Smooth muscle cell (in vitro differentiated cells): Measurements from ENCODE around the gene SPTAN1. TPM values are rescaled to one million over a fixed set of nuclear protein-coding genes. Genes with fewer than 3 reads are reported as not detected.

Experiments used
- DNase-seq: peaks from one replicate; lab custom pipeline; 2025; ENCODE audit not compliant: unreplicated experiment; lab: John Stamatoyannopoulos, UW
- H2AFZ ChIP-seq: fragments of 200-600 bp; sonication (generic); 2 replicates; pipeline ENCODE4 v1.6.0; 2016; ENCODE audit warnings: antibody characterized with exemption, low read depth, mild to moderate bottlenecking
- H3F3A ChIP-seq: fragments of 200-600 bp; sonication (generic); 2 replicates; pipeline ENCODE4 v1.6.0; 2017; ENCODE audit warnings: antibody characterized with exemption, low read depth
- H3K27ac ChIP-seq: fragments of 200-600 bp; sonication (generic); 2 replicates; pipeline ENCODE4 v1.5.1; 2016; ENCODE audit warnings: low read depth, mild to moderate bottlenecking
- H3K27me3 ChIP-seq: fragments of 200-600 bp; sonication (generic); 2 replicates; pipeline ENCODE4 v1.6.1; 2016; ENCODE audit warnings: low read depth, mild to moderate bottlenecking
- H3K36me3 ChIP-seq: fragments of 200-600 bp; sonication (generic); 2 replicates; pipeline ENCODE4 v1.5.1; 2016; ENCODE audit warnings: low read depth
- H3K4me1 ChIP-seq: fragments of 200-600 bp; sonication (generic); 2 replicates; pipeline ENCODE4 v1.5.1; 2016; ENCODE audit warnings: low read depth
- H3K4me2 ChIP-seq: fragments of 200-600 bp; sonication (generic); 2 replicates; pipeline ENCODE4 v1.6.0; 2016; ENCODE audit warnings: mild to moderate bottlenecking
- H3K4me3 ChIP-seq: fragments of 200-600 bp; sonication (generic); 2 replicates; pipeline ENCODE4 v1.5.1; 2016; ENCODE audit warnings: mild to moderate bottlenecking
- H3K79me2 ChIP-seq: fragments of 200-600 bp; sonication (generic); 2 replicates; pipeline ENCODE4 v1.6.0; 2016; ENCODE audit warnings: low read depth, mild to moderate bottlenecking
- H3K9ac ChIP-seq: fragments of 200-600 bp; sonication (generic); 2 replicates; pipeline ENCODE4 v1.6.0; 2016; ENCODE audit warnings: low read depth
- H3K9me3 ChIP-seq: fragments of 200-600 bp; sonication (generic); replicated peaks from 2 replicates; pipeline ENCODE4 v1.5.1; 2016; ENCODE audit warnings: low read depth
- H4K20me1 ChIP-seq: fragments of 200-600 bp; sonication (generic); 2 replicates; pipeline ENCODE4 v1.6.0; 2016; ENCODE audit warnings: low read depth
- WGBS: methylation state at CpG from one replicate; pipeline ENCODE4 v1.1.7; 2016; ENCODE audit warnings: low lambda C conversion rate; 5-methylcytosine and 5-hydroxymethylcytosine counted together
- polyA plus RNA-seq: library from polyadenylated mRNA; unstranded; fragments of >200 nt; fragmentation: Nextera tagmentation; extraction: Ambion mirVana; gene quantifications from 2 replicates; pipeline ENCODE4 v1.2.1, GENCODE V29; 2016
- total RNA-seq: library from RNA; depleted of rRNA; stranded (reverse); fragments of >200 nt; gene quantifications from 2 replicates; pipeline ENCODE4 v1.2.3, GENCODE V29; 2014
- TF ChIP-seq, protein P1 (sequence below): fragments of 200-600 bp; sonication (generic); IDR thresholded peaks from 2 replicates; pipeline ENCODE4 v1.5.1; 2017; ENCODE audit warnings: borderline replicate concordance, mild to moderate bottlenecking, antibody characterized with exemption; ENCODE audit not compliant: insufficient read depth, poor library complexity, severe bottlenecking

The SPTAN1 gene
- total and polyA plus RNA-seq, 2 experiments from 2014 or later, result 84.9 to 145 TPM

DNA sequence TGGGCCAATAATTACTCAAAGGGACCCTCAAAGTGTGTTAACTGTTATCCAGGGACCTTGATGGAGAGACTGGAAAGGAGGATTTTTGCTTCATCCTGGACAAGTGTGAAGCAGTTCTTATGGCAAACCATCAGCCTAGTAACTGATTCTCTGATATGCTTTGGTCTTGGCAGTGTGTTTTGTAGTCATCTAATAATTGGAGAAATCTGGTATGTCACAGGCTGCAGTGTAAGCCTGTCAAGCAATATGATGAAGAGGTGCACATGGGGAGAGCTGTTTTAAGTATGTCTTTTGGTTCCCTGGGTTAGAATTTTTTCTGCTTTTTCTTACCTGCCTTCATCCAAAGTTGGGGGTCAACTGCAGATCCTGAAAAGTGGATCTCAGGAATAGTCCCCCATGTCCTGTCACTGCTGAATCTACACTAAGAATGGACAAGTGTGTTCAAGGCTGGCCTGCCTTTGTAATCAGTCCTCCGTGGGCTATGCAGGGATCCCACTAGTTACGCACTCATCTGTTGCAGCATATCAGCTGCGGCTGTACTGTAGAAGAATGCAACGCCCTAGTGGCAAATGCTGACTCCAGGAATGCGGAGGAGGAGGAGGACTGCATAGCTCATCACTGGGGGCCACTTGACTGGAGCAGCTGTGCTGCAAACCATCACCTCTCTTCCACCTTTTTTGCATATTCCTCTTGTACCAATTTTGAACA is 1.9 kb downstream of the SPTAN1 start:
- TF ChIP-seq, protein P1, sequence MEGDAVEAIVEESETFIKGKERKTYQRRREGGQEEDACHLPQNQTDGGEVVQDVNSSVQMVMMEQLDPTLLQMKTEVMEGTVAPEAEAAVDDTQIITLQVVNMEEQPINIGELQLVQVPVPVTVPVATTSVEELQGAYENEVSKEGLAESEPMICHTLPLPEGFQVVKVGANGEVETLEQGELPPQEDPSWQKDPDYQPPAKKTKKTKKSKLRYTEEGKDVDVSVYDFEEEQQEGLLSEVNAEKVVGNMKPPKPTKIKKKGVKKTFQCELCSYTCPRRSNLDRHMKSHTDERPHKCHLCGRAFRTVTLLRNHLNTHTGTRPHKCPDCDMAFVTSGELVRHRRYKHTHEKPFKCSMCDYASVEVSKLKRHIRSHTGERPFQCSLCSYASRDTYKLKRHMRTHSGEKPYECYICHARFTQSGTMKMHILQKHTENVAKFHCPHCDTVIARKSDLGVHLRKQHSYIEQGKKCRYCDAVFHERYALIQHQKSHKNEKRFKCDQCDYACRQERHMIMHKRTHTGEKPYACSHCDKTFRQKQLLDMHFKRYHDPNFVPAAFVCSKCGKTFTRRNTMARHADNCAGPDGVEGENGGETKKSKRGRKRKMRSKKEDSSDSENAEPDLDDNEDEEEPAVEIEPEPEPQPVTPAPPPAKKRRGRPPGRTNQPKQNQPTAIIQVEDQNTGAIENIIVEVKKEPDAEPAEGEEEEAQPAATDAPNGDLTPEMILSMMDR, result no peak
- no peak overlapping the region for H2AFZ ChIP-seq
- H3K36me3 ChIP-seq, result no peaks in the 10 kb centered on the region
- H3K4me1 ChIP-seq, result peaks cover 52% of the 10 kb centered on the region
- peaks cover 29% of the 10 kb centered on the region for H3F3A ChIP-seq
- peak overlapping the region; percentile 81 for H3K27ac ChIP-seq
- no peak for DNase-seq
- H3K79me2 ChIP-seq, result peaks cover 55% of the 10 kb centered on the region
- peak overlapping the region; percentile 92 for H3K4me3 ChIP-seq
- H3K9me3 ChIP-seq, result no peaks in the 10 kb centered on the region
- H4K20me1 ChIP-seq, result peaks cover 63% of the 10 kb centered on the region
- peak overlapping the region; percentile 93 for H3K9ac ChIP-seq
- H3K27me3 ChIP-seq, result no peaks in the 10 kb centered on the region
- WGBS, result 3% methylated on average over 5 of the region's 5 CpGs
- peak overlapping the region; percentile 94 for H3K4me2 ChIP-seq

DNA sequence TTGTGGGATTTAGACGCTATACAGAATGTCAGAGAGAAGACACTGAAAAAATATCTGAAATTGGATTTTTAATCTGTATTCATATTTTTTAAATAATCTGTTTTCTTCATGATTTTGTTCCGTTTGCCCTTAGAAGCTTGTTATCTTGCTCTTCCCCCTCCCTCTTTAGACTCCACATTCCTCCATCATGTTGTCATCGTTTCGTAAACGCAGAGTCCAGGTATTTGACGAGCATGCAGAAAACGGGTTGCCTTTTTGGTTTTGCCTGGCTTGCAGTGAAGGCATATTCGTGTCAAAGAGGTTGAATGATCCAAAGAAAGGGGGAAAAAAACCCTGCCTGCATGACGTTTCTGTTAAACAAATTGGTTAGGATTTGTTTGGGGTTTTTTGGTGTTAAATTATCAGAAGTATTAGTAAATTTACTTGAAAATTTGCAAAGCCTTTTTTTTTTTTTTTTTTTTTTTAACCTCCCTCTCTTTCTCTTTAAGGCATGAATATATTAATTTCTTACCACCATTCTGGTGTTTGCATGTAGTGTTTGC is 2.9 kb downstream of the SPTAN1 start:
- Histone ChIP-seq H3K4me3 (peak overlapping the region; percentile 92), H3K4me2 (peak overlapping the region; percentile 94), H3K79me2 (peaks cover 60% of the 10 kb centered on the region), H3K4me1 (peaks cover 51% of the 10 kb centered on the region), H3K9me3 (no peaks in the 10 kb centered on the region), H3K27me3 (no peaks in the 10 kb centered on the region), H3K27ac (peak overlapping the region; percentile 81), H3F3A (peaks cover 19% of the 10 kb centered on the region), H3K9ac (peak overlapping the region; percentile 34), H2AFZ (no peak overlapping the region), H3K36me3 (no peaks in the 10 kb centered on the region), H4K20me1 (peaks cover 72% of the 10 kb centered on the region)
- TF ChIP-seq, protein P1, result no peak
- no peak for DNase-seq
- WGBS, result 10% methylated on average over 9 of the region's 9 CpGs

DNA sequence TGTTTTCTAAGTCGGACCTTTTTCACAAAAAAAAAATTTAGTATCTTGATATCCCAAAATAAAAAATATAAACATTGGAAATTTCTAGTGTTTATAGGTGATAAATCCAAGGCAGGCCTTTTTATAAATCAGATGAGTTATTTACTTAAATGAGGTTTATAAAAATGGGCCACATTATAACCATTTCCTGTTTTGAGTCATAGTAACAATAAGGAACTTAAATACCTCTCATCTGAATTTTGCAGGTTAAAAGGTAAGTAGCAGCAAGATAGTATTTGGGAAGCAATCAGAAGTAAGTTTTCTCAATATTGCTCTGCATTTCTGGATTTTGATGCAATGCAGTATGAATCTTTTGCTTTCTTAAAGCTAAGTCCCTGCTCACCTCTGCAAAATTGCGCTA is 3.9 kb downstream of the SPTAN1 start:
- Histone ChIP-seq H3K27ac (peak overlapping the region; percentile 81), H3K4me2 (no peak overlapping the region), H3K36me3 (no peaks in the 10 kb centered on the region), H3K9ac (no peak overlapping the region), H3F3A (peaks cover 17% of the 10 kb centered on the region), H3K9me3 (no peaks in the 10 kb centered on the region), H2AFZ (no peak overlapping the region), H3K79me2 (peaks cover 71% of the 10 kb centered on the region), H3K27me3 (no peaks in the 10 kb centered on the region), H4K20me1 (peaks cover 83% of the 10 kb centered on the region), H3K4me3 (no peak overlapping the region), H3K4me1 (peaks cover 41% of the 10 kb centered on the region)
- no peak for DNase-seq
- TF ChIP-seq, protein P1, result no peak
- WGBS, result 97% methylated on average over 2 of the region's 2 CpGs
